Measurements from ENCODE around the gene MAST2. TPM values are rescaled to one million over a fixed set of nuclear protein-coding genes. Genes with fewer than 3 reads are reported as not detected.
"Not testable (repeated sequence)": the region's sequence is repeated elsewhere in the genome, so short reads cannot be mapped to it uniquely, and the experiment has no call there.

The MAST2 gene
- total RNA-seq, 1 donor from 2014 or later: 38.1 TPM

DNA sequence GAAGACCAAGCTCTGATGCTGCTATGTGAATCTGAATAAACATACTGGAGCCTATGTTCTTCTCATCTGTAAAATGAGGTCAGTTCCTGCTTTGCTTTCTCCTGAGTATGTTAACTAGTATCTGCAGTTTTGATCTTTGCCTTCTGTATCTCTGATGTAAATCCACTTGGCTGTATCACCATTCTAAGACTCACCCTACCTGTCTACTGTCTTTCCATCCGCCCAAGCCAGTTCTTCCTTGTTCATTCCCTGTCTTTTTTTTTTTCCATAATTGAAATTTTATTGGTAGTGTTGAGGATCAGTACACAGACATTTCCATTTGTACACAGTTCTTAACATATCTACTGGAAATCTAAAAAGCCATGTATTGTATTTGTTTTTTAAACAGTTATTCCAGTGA, 31.3 kb downstream of the MAST2 start:
- Mint-ChIP-seq H3K27ac (no peak overlapping the region), H3K27me3 (no peaks in the 10 kb centered on the region), H3K4me3 (no peak overlapping the region), H3K9me3 (no peaks in the 10 kb centered on the region), H3K4me1 (ENCODE audit: unreplicated experiment) (no peaks in the 10 kb centered on the region), H3K36me3 (peaks cover 24% of the 10 kb centered on the region)
- no peak for DNase-seq (ENCODE audit: extremely low spot score, unreplicated experiment)
- TF ChIP-seq, protein P1, sequence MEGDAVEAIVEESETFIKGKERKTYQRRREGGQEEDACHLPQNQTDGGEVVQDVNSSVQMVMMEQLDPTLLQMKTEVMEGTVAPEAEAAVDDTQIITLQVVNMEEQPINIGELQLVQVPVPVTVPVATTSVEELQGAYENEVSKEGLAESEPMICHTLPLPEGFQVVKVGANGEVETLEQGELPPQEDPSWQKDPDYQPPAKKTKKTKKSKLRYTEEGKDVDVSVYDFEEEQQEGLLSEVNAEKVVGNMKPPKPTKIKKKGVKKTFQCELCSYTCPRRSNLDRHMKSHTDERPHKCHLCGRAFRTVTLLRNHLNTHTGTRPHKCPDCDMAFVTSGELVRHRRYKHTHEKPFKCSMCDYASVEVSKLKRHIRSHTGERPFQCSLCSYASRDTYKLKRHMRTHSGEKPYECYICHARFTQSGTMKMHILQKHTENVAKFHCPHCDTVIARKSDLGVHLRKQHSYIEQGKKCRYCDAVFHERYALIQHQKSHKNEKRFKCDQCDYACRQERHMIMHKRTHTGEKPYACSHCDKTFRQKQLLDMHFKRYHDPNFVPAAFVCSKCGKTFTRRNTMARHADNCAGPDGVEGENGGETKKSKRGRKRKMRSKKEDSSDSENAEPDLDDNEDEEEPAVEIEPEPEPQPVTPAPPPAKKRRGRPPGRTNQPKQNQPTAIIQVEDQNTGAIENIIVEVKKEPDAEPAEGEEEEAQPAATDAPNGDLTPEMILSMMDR (conservative IDR thresholded peaks at IDR 0.05): no peak

DNA sequence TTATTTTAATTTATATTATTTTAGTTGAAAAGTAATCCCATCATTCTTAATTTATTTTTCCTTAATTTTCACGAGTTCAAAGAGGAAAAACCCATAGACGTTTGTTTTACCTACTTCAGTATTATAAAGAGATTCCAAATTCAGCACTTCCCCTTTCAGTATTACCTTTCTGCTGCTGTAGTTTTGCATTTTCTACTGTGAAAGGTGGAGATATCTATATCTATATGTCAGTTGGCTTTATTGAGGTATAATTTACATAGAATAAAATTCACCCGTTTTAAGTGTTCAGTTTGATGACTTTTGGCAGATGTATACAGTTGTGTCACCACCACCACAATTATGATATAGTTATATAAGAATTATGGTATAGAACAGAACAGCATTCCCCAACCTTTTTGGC, 33.0 kb downstream of the MAST2 start:
- no peaks in the 10 kb centered on the region for H3K9me3 Mint-ChIP-seq
- H3K27me3 Mint-ChIP-seq: no peaks in the 10 kb centered on the region
- H3K36me3 Mint-ChIP-seq: peaks cover 19% of the 10 kb centered on the region
- TF ChIP-seq, protein P1 (conservative IDR thresholded peaks at IDR 0.05): no peak
- DNase-seq (ENCODE audit: extremely low spot score, unreplicated experiment): no peak
- H3K4me3 Mint-ChIP-seq: no peak overlapping the region
- H3K4me1 Mint-ChIP-seq (ENCODE audit: unreplicated experiment): no peaks in the 10 kb centered on the region
- H3K27ac Mint-ChIP-seq: no peak overlapping the region

DNA sequence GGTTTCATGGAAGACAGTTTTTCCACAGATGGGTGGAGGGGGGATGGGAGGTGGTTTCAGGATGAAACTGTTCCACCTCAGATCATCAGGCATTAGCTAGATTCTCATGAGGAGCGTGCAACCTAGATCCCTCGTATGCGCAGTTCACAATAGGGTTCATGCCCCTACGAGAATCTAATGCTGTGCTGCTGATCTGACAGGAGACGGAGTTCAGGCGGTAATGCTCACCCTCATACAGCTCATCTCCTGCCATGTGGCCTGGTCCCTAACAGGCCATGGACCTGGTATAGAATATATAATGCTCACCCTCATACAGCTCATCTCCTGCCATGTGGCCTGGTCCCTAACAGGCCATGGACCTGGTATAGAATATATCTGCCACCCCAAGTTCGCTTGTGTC, 33.4 kb downstream of the MAST2 start:
- peaks cover 17% of the 10 kb centered on the region for H3K36me3 Mint-ChIP-seq
- not testable (repeated sequence) for H3K27me3 Mint-ChIP-seq; H3K9me3 Mint-ChIP-seq; H3K4me1 Mint-ChIP-seq (ENCODE audit: unreplicated experiment); H3K27ac Mint-ChIP-seq; H3K4me3 Mint-ChIP-seq; DNase-seq (ENCODE audit: extremely low spot score, unreplicated experiment)

DNA sequence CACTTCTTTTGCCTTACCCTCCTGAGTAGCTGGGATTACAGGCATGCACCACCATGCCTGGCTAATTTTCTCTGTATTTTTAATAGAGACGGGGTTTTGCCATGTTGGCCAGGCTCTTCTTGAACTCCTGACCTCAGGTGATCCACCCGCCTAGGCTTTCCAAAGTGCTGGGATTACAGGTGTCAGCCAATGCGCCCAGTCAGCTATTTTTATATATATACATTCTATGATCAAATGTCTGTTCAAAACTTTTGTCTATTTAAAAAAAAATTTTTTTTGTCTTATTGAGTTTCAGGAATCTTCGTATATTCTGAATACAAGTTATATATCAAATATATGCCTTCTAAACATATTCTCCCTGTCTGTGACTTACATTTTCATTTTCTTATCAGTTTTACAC, 34.9 kb downstream of the MAST2 start:
- not testable (repeated sequence) for H3K27me3 Mint-ChIP-seq, H3K9me3 Mint-ChIP-seq, H3K4me3 Mint-ChIP-seq

DNA sequence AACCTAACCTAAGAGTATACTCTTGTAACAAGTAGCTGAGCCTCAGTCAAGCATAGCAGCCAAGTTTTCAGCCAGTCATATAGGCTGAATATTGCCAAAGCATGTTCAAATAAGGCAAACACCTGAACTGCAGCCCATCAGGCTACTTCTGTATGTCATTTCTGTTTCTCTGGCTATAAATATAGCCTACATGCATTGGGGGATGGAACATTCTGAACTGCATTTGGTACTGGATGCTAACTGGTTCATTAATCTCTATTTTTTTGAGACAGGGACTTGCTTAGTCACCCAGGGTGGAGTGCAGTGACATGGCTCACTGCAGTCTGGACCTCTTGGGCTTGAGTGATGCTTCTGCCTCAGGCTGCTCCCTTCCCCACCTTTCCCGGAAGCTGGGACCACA, 37.3 kb downstream of the MAST2 start:
- Mint-ChIP-seq H3K36me3 (peaks cover 8% of the 10 kb centered on the region), H3K9me3 (no peaks in the 10 kb centered on the region), H3K4me3 (no peak overlapping the region), H3K27me3 (no peaks in the 10 kb centered on the region), H3K27ac (no peak overlapping the region), H3K4me1 (ENCODE audit: unreplicated experiment) (no peaks in the 10 kb centered on the region)
- TF ChIP-seq, protein P1 (conservative IDR thresholded peaks at IDR 0.05): no peak
- no peak for DNase-seq (ENCODE audit: extremely low spot score, unreplicated experiment)

More for the DNA sequence above, 34.9 kb downstream of the MAST2 start:
- not testable (repeated sequence) for DNase-seq (ENCODE audit: extremely low spot score, unreplicated experiment); H3K4me1 Mint-ChIP-seq (ENCODE audit: unreplicated experiment); H3K27ac Mint-ChIP-seq
- peaks cover 13% of the 10 kb centered on the region for H3K36me3 Mint-ChIP-seq

DNA sequence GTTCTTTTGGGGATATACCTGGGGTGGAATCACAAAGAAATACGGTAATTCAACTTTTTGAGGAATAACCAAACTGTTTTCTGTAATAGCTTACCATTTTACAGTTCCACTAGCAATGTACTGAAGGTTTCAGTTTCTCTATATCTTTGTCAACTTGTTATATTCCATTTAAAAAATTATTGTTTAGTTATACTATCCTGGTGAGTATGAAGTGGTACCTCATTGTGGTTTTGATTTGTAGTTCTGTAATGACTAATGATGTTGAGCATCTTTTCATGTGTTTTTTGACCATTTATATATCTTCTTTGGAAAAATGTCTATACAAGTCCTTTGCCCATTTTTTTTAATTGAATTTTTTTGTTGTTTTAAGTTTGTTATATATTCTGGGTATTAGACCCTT, 39.4 kb downstream of the MAST2 start:
- no peak overlapping the region for H3K4me3 Mint-ChIP-seq
- TF ChIP-seq, protein P1 (conservative IDR thresholded peaks at IDR 0.05): no peak
- no peaks in the 10 kb centered on the region for H3K9me3 Mint-ChIP-seq
- no peak for DNase-seq (ENCODE audit: extremely low spot score, unreplicated experiment)
- no peaks in the 10 kb centered on the region for H3K27me3 Mint-ChIP-seq
- H3K4me1 Mint-ChIP-seq (ENCODE audit: unreplicated experiment): no peaks in the 10 kb centered on the region
- H3K27ac Mint-ChIP-seq: no peak overlapping the region
- peaks cover 3% of the 10 kb centered on the region for H3K36me3 Mint-ChIP-seq

DNA sequence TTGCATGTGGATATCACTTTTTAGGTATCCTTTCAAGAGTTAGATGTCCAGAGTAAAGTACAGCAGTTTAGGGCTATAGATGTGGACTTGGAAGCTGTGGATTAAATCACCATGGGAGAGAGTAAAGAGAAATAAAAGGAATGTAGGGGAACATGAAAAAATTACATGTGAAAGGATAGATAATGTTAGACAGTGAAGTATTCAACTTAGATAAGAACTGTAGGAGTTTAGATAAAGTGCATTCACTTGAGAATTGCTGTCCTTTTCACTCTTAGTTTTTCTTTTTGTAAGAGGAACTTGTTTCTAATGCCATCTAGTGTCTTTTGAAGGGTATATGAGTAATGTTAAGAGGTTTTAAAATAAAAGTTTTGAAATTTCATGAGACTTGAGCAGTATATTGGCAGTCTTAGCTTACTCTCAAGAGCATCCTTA, 40.1 kb downstream of the MAST2 start:
- Mint-ChIP-seq H3K4me1 (ENCODE audit: unreplicated experiment) (no peaks in the 10 kb centered on the region), H3K4me3 (no peak overlapping the region), H3K36me3 (peaks cover 8% of the 10 kb centered on the region), H3K27ac (no peak overlapping the region), H3K27me3 (no peaks in the 10 kb centered on the region), H3K9me3 (no peaks in the 10 kb centered on the region)
- TF ChIP-seq, protein P1 (conservative IDR thresholded peaks at IDR 0.05): no peak
- DNase-seq (ENCODE audit: extremely low spot score, unreplicated experiment): no peak

DNA sequence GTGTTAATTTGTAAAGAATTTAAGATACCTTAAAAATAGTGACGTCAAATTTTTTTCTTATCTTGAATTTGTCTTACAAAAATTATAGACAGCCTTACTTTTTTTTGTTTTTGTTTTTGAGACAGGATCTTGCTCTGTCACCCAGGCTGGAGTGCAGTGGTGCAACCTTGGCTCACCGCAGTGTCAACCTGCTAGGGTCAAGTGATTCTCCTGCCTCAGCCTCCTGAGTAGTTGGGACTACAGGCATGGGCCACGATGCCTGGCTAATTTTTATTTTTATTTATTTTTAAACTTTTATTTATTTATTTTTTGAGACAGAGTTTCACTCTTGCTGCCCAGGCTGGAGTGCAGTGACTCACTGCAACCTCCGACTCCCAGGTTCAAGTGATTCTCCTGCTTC, 40.6 kb downstream of the MAST2 start:
- H3K4me3 Mint-ChIP-seq: not testable (repeated sequence)

More for the DNA sequence above, 40.6 kb downstream of the MAST2 start:
- H3K9me3 Mint-ChIP-seq; DNase-seq (ENCODE audit: extremely low spot score, unreplicated experiment); H3K27me3 Mint-ChIP-seq; H3K4me1 Mint-ChIP-seq (ENCODE audit: unreplicated experiment); H3K27ac Mint-ChIP-seq: not testable (repeated sequence)
- peaks cover 11% of the 10 kb centered on the region for H3K36me3 Mint-ChIP-seq
